HepG2 (cell line): ENCODE measurements around the gene MTPN. TPM values are rescaled to one million over a fixed set of nuclear protein-coding genes. Genes with fewer than 3 reads are reported as not detected.

Source experiments
- EP300 ChIP-seq, 3 experiments: sonication (generic) in 1 of 3; formaldehyde crosslinking in 1 of 3; IDR thresholded peaks; 2 replicates each; pipeline versions ENCODE4 v1.5.1 to v1.6.1; 2011 to 2020; ENCODE audit warnings: low read depth in 2 of 3, low read length in 2 of 3, borderline replicate concordance in 1 of 3, improper control_type of control experiment in 1 of 3, mild to moderate bottlenecking in 1 of 3, missing genetic modification reagents in 1 of 3, moderate library complexity in 1 of 3
- FOXK1 ChIP-seq: sonication (generic); formaldehyde crosslinking; IDR thresholded peaks from 2 replicates; pipeline ENCODE4 v1.4.0; 2020; ENCODE audit warnings: low read depth, missing genetic modification reagents, borderline replicate concordance
- GATAD2A ChIP-seq: IDR thresholded peaks from 2 replicates; pipeline ENCODE4 v1.6.1; 2016
- GLI4 ChIP-seq: sonication (generic); formaldehyde crosslinking; IDR thresholded peaks from 2 replicates; pipeline ENCODE4 v1.5.1; 2020; ENCODE audit warnings: missing genetic modification reagents, mild to moderate bottlenecking, moderate library complexity, borderline replicate concordance
- KDM3A ChIP-seq: IDR thresholded peaks from 2 replicates; pipeline ENCODE4 v1.6.1; 2018; ENCODE audit warnings: low read depth, missing compliant biosample characterization
- MED1 ChIP-seq: sonication (generic); formaldehyde crosslinking; IDR thresholded peaks from 2 replicates; pipeline ENCODE4 v1.4.0; 2020; ENCODE audit warnings: missing genetic modification reagents
- PCBP2 ChIP-seq: fragments of 200-400 bp; formaldehyde crosslinking; optimal IDR thresholded peaks from 2 replicates; pipeline ENCODE3; 2018; ENCODE audit warnings: low read length, low read depth; ENCODE audit not compliant: poor library complexity, severe bottlenecking
- PHF5A ChIP-seq: IDR thresholded peaks from one replicate; pipeline ENCODE4 v1.6.1; 2018; ENCODE audit warnings: low read depth, missing genetic modification reagents; ENCODE audit not compliant: unreplicated experiment
- PITX1 ChIP-seq: sonication (generic); formaldehyde crosslinking; IDR thresholded peaks from 2 replicates; pipeline ENCODE4 v1.5.1; 2020; ENCODE audit warnings: mild to moderate bottlenecking, missing genetic modification reagents
- POGZ ChIP-seq: sonication (generic); formaldehyde crosslinking; IDR thresholded peaks from 2 replicates; pipeline ENCODE4 v1.4.0; 2020; ENCODE audit warnings: mild to moderate bottlenecking, missing genetic modification reagents
- ZKSCAN5 ChIP-seq: sonication (generic); formaldehyde crosslinking; IDR thresholded peaks from 2 replicates; pipeline ENCODE4 v1.5.1; 2020; ENCODE audit warnings: mild to moderate bottlenecking, missing genetic modification reagents
- ZNF143 ChIP-seq: sonication (generic); formaldehyde crosslinking; IDR thresholded peaks from 2 replicates; pipeline ENCODE4 v1.4.0; 2020; ENCODE audit warnings: missing genetic modification reagents
- ZNF446 ChIP-seq: sonication (generic); formaldehyde crosslinking; IDR thresholded peaks from 2 replicates; pipeline ENCODE4 v1.5.0; 2020; ENCODE audit warnings: mild to moderate bottlenecking, missing genetic modification reagents
- ZNF724P ChIP-seq: sonication (generic); formaldehyde crosslinking; IDR thresholded peaks from 2 replicates; pipeline ENCODE4 v1.8.0; 2022; ENCODE audit warnings: missing genetic modification reagents, borderline replicate concordance
- polyA plus RNA-seq, 8 experiments: library from polyadenylated mRNA; depleted of rRNA in 3 of 8; stranded (reverse) in 7 of 8; unstranded in 1 of 8; fragments of >200 nt; fragmentation: Illumina TruSeq in 4 of 8; extraction: Trizol in 4 of 8; gene quantifications; 2 replicates each; pipeline versions ENCODE4 v1.2.1 to v1.2.3, GENCODE V29; 2011 to 2016; ENCODE audit warnings: low read depth in 4 of 8, missing spikeins in 1 of 8, mixed read lengths in 1 of 8; ENCODE audit not compliant: insufficient read depth in 1 of 8
- total RNA-seq, 5 experiments: library from RNA; depleted of rRNA; stranded (reverse); fragments of >200 nt; fragmentation: Illumina TruSeq; extraction: Trizol; gene quantifications; 2 replicates each; pipeline ENCODE4 v1.2.3, GENCODE V29; 2016; ENCODE audit warnings: low read depth in 1 of 5
- TF ChIP-seq, protein P1 (sequence below): sonication (generic); formaldehyde crosslinking; IDR thresholded peaks from 2 replicates; pipeline ENCODE4 v1.5.1; 2020; ENCODE audit warnings: missing genetic modification reagents, mild to moderate bottlenecking, borderline replicate concordance
- TF ChIP-seq, protein P2 (sequence below): sonication (generic); formaldehyde crosslinking; conservative IDR thresholded peaks from 2 replicates; pipeline ENCODE4 v1.8.1; 2023; ENCODE audit warnings: missing genetic modification reagents
- TF ChIP-seq, protein P3 (sequence below): sonication (generic); formaldehyde crosslinking; IDR thresholded peaks from 2 replicates; pipeline ENCODE4 v1.4.0; 2020; ENCODE audit warnings: missing genetic modification reagents, borderline replicate concordance
- TF ChIP-seq, protein P4 (sequence below): sonication (generic); formaldehyde crosslinking; IDR thresholded peaks from 2 replicates; pipeline ENCODE4 v1.4.0; 2020; ENCODE audit warnings: missing genetic modification reagents, borderline replicate concordance
- TF ChIP-seq, protein P5 (sequence below): IDR thresholded peaks from 2 replicates; pipeline ENCODE4 v1.6.1; 2016; ENCODE audit warnings: mild to moderate bottlenecking

MTPN gene
- total and polyA plus RNA-seq, 2 of the 13 experiments (the other 11 are each of a cell fraction or from before 2014, with no cell fraction given) = 31.1 to 71.7 TPM

DNA sequence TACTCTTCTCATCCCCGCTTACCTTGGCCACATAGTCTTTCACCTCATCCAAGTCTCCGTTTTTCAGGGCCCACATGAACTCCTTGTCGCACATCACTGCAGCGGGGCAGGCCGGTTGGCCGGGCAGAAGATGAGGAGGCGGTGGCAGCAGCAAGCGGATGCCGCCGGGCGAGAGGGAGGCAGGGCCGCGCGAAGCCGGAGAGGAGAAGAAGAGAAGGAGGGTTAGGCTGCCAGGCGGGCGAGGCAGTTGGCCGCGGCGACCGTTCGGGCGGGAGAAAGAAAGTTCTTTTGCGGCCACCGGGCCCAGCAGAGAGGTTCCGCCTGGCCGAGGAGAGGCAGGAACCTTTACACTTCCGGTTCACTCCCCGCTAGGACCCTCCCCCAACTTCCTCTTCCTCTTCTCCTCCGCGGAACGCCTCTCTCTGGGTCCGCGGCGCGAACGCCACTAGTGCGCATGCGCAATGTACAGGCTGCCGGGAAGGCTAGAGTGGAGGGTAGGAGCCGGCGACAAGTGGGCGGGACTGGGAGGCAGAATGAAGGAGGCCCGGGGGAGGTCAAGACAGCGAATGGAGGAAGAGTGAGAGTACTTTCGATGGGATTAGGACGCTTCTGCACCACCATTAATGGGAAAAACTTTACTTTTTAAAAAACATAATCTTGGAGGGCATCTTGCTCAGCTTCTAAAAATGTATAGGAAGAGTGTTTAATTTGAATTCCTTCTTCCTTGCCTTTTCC is at the start of gene MTPN (continued):
- peak; percentile 52 for TF ChIP-seq PHF5A (CRISPR knock-in tag)
- no peak for TF ChIP-seq ZNF724P (CRISPR knock-in tag)
- 0 out of 2 replicates have a peak, but pooled peaks have one; percentile 49 for TF ChIP-seq ZKSCAN5 (CRISPR knock-in tag)
- TF ChIP-seq GATAD2A (CRISPR knock-in tag) = no peak; the same call in 1 of the 2 replicates
- TF ChIP-seq, protein P1, sequence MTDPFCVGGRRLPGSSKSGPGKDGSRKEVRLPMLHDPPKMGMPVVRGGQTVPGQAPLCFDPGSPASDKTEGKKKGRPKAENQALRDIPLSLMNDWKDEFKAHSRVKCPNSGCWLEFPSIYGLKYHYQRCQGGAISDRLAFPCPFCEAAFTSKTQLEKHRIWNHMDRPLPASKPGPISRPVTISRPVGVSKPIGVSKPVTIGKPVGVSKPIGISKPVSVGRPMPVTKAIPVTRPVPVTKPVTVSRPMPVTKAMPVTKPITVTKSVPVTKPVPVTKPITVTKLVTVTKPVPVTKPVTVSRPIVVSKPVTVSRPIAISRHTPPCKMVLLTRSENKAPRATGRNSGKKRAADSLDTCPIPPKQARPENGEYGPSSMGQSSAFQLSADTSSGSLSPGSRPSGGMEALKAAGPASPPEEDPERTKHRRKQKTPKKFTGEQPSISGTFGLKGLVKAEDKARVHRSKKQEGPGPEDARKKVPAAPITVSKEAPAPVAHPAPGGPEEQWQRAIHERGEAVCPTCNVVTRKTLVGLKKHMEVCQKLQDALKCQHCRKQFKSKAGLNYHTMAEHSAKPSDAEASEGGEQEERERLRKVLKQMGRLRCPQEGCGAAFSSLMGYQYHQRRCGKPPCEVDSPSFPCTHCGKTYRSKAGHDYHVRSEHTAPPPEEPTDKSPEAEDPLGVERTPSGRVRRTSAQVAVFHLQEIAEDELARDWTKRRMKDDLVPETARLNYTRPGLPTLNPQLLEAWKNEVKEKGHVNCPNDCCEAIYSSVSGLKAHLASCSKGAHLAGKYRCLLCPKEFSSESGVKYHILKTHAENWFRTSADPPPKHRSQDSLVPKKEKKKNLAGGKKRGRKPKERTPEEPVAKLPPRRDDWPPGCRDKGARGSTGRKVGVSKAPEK (CRISPR knock-in tag) = no peak
- TF ChIP-seq EP300 (IDR thresholded peaks at IDR 0.05; ENCODE audit: low read depth in 2 of 2, low read length in 2 of 2) = 0 out of 4 replicates have a peak, but pooled peaks of 1 of the 2 experiments have one; percentile 15
- TF ChIP-seq EP300 (CRISPR knock-in tag; IDR thresholded peaks at IDR 0.05; ENCODE audit: borderline replicate concordance) = no peak
- TF ChIP-seq ZNF446 (CRISPR knock-in tag) = no peak
- TF ChIP-seq, protein P2, sequence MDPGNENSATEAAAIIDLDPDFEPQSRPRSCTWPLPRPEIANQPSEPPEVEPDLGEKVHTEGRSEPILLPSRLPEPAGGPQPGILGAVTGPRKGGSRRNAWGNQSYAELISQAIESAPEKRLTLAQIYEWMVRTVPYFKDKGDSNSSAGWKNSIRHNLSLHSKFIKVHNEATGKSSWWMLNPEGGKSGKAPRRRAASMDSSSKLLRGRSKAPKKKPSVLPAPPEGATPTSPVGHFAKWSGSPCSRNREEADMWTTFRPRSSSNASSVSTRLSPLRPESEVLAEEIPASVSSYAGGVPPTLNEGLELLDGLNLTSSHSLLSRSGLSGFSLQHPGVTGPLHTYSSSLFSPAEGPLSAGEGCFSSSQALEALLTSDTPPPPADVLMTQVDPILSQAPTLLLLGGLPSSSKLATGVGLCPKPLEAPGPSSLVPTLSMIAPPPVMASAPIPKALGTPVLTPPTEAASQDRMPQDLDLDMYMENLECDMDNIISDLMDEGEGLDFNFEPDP (CRISPR knock-in tag) = no peak
- TF ChIP-seq ZNF143 (CRISPR knock-in tag) = peak; percentile 73
- TF ChIP-seq GLI4 (CRISPR knock-in tag) = no peak
- TF ChIP-seq, protein P3, sequence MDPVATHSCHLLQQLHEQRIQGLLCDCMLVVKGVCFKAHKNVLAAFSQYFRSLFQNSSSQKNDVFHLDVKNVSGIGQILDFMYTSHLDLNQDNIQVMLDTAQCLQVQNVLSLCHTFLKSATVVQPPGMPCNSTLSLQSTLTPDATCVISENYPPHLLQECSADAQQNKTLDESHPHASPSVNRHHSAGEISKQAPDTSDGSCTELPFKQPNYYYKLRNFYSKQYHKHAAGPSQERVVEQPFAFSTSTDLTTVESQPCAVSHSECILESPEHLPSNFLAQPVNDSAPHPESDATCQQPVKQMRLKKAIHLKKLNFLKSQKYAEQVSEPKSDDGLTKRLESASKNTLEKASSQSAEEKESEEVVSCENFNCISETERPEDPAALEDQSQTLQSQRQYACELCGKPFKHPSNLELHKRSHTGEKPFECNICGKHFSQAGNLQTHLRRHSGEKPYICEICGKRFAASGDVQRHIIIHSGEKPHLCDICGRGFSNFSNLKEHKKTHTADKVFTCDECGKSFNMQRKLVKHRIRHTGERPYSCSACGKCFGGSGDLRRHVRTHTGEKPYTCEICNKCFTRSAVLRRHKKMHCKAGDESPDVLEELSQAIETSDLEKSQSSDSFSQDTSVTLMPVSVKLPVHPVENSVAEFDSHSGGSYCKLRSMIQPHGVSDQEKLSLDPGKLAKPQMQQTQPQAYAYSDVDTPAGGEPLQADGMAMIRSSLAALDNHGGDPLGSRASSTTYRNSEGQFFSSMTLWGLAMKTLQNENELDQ (CRISPR knock-in tag) = no peak
- TF ChIP-seq FOXK1 (CRISPR knock-in tag) = peak; percentile 50; the same call in 1 of the 2 replicates
- TF ChIP-seq, protein P4, sequence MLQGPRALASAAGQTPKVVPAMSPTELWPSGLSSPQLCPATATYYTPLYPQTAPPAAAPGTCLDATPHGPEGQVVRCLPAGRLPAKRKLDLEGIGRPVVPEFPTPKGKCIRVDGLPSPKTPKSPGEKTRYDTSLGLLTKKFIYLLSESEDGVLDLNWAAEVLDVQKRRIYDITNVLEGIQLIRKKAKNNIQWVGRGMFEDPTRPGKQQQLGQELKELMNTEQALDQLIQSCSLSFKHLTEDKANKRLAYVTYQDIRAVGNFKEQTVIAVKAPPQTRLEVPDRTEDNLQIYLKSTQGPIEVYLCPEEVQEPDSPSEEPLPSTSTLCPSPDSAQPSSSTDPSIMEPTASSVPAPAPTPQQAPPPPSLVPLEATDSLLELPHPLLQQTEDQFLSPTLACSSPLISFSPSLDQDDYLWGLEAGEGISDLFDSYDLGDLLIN (CRISPR knock-in tag) = no peak
- peak; percentile 32; the same call in 1 of the 2 replicates for TF ChIP-seq MED1 (CRISPR knock-in tag)
- TF ChIP-seq PITX1 (CRISPR knock-in tag) = peak; percentile 55; the same call in 1 of the 2 replicates
- TF ChIP-seq, protein P5, sequence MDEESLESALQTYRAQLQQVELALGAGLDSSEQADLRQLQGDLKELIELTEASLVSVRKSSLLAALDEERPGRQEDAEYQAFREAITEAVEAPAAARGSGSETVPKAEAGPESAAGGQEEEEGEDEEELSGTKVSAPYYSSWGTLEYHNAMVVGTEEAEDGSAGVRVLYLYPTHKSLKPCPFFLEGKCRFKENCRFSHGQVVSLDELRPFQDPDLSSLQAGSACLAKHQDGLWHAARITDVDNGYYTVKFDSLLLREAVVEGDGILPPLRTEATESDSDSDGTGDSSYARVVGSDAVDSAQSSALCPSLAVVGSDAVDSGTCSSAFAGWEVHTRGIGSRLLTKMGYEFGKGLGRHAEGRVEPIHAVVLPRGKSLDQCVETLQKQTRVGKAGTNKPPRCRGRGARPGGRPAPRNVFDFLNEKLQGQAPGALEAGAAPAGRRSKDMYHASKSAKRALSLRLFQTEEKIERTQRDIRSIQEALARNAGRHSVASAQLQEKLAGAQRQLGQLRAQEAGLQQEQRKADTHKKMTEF = peak; percentile 77; the same call in 1 of the 2 replicates
- TF ChIP-seq POGZ (CRISPR knock-in tag) = peak; percentile 92
- peak; percentile 53; the same call in 1 of the 2 replicates for TF ChIP-seq KDM3A (CRISPR knock-in tag)
- no peak for TF ChIP-seq PCBP2
